A549 (cell line): ENCODE results near the gene MZF1. TPM values are rescaled to one million over a fixed set of nuclear protein-coding genes. Genes with fewer than 3 reads are reported as not detected.
"Not testable (repeated sequence)": the region's sequence is repeated elsewhere in the genome, so short reads cannot be mapped to it uniquely, and the experiment has no call there.

Experiments
- ATAC-seq, 2 experiments: fragments of 200-7000 bp in 1 of 2; fragments of >200 bp in 1 of 2; cut with Nextera tagmentation in 1 of 2; cut with Tn5 transposase in 1 of 2; 3 replicates each; pipeline versions ENCODE4 v1.8.0 to v1.9.1; 2018 to 2020; ENCODE audit warnings: mild to moderate bottlenecking in 1 of 2, moderate library complexity in 1 of 2
- CTCF ChIA-PET: fragments of 300-600 bp; sonication (Branson Sonifier 250); formaldehyde crosslinking; extraction: SDS; loops from one replicate; lab custom pipeline; 2021; ENCODE audit warnings: antibody characterized with exemption, inconsistent platforms; lab: Yijun Ruan, JAX
- POLR2A ChIA-PET: fragments of 350-600 bp; formaldehyde crosslinking; extraction: SDS; loops from one replicate; lab custom pipeline; 2021; ENCODE audit warnings: antibody characterized with exemption, inconsistent platforms; lab: Yijun Ruan, JAX
- DNase-seq, 2 experiments: peaks; one replicate each; pipeline versions ENCODE4 v3.0.0 to v3.0.0-alpha.2; 2011 to 2016; ENCODE audit warnings: low read depth in 1 of 2, low spot score in 1 of 2
- FAIRE-seq: peaks from 2 replicates; lab custom pipeline; 2011; peaks lifted over from hg19 to GRCh38; lab: Jason Lieb, UNC
- H3K27ac ChIP-seq, 2 experiments: fragments of >200 bp; sonication (Bioruptor Twin); formaldehyde crosslinking; 3 replicates each; pipeline ENCODE4 v1.5.1; 2016 to 2017
- H3K4me1 ChIP-seq: fragments of >200 bp; sonication (Bioruptor Twin); formaldehyde crosslinking; 3 replicates; pipeline ENCODE4 v1.6.1; 2016
- H3K4me2 ChIP-seq: fragments of >200 bp; sonication (Bioruptor Twin); formaldehyde crosslinking; 3 replicates; pipeline ENCODE4 v1.6.1; 2016
- H3K4me3 ChIP-seq: fragments of >200 bp; sonication (Bioruptor Twin); formaldehyde crosslinking; 3 replicates; pipeline ENCODE4 v1.5.1; 2016
- H3K9me3 ChIP-seq: fragments of >200 bp; sonication (Bioruptor Twin); formaldehyde crosslinking; 3 replicates; pipeline ENCODE4 v1.6.1; 2016
- BCL3 ChIP-seq: fragments of >200 bp; sonication (Bioruptor Twin); formaldehyde crosslinking; IDR thresholded peaks from 3 replicates; pipeline ENCODE4 v1.6.1; 2016
- CHD2 ChIP-seq: fragments of 150-350 bp; IDR thresholded peaks from 2 replicates; pipeline ENCODE4 v1.6.1; 2014; ENCODE audit warnings: low read length; ENCODE audit not compliant: partially characterized antibody
- E2F6 ChIP-seq: IDR thresholded peaks from 2 replicates; pipeline ENCODE4 v1.6.1; 2012; ENCODE audit warnings: low read depth, borderline replicate concordance
- HES2 ChIP-seq: fragments of >200 bp; sonication (Bioruptor Twin); formaldehyde crosslinking; IDR thresholded peaks from 2 replicates; pipeline ENCODE4 v1.6.1; 2016
- JUN ChIP-seq, 2 experiments: fragments of >200 bp; sonication (Bioruptor Twin); formaldehyde crosslinking; IDR thresholded peaks; 2 replicates in 1 of 2; 3 replicates in 1 of 2; pipeline ENCODE4 v1.6.1; 2016 to 2017
- KDM1A ChIP-seq: fragments of 200-600 bp; sonication (generic); IDR thresholded peaks from 2 replicates; pipeline ENCODE4 v1.6.1; 2016; ENCODE audit warnings: low read depth, mild to moderate bottlenecking
- MAX ChIP-seq: IDR thresholded peaks from 2 replicates; pipeline ENCODE4 v1.6.1; 2012
- MAZ ChIP-seq: fragments of 150-350 bp; IDR thresholded peaks from 2 replicates; pipeline ENCODE4 v1.6.1; 2014; ENCODE audit warnings: antibody characterized with exemption, low read depth, low read length, borderline replicate concordance
- MYC ChIP-seq: IDR thresholded peaks from 2 replicates; pipeline ENCODE4 v1.6.1; 2012; ENCODE audit warnings: mild to moderate bottlenecking, inconsistent platforms, low read length, improper control_type of control experiment, borderline replicate concordance
- NPAS2 ChIP-seq: fragments of 250-450 bp; sonication (Bioruptor Pico); IDR thresholded peaks from 2 replicates; pipeline ENCODE4 v1.8.0; 2022; ENCODE audit warnings: mild to moderate bottlenecking, moderate library complexity, borderline replicate concordance
- NR3C1 ChIP-seq: fragments of >200 bp; sonication (Bioruptor Twin); formaldehyde crosslinking; IDR thresholded peaks from 3 replicates; pipeline ENCODE4 v1.6.1; 2017
- PBX3 ChIP-seq: IDR thresholded peaks from 2 replicates; pipeline ENCODE4 v1.6.1; 2012
- PHF8 ChIP-seq: fragments of 200-600 bp; sonication (generic); IDR thresholded peaks from 2 replicates; pipeline ENCODE4 v1.6.1; 2016; ENCODE audit warnings: low read depth, mild to moderate bottlenecking, antibody characterized with exemption, moderate library complexity, borderline replicate concordance
- POLR2A ChIP-seq: IDR thresholded peaks from 2 replicates; pipeline ENCODE4 v1.6.1; 2012; ENCODE audit warnings: mild to moderate bottlenecking, low read length
- RCOR1 ChIP-seq: fragments of 150-350 bp; IDR thresholded peaks from 2 replicates; pipeline ENCODE4 v1.6.1; 2014; ENCODE audit warnings: antibody characterized with exemption, low read length, low read depth
- TFCP2L1 ChIP-seq: fragments of 250-450 bp; sonication (Bioruptor Pico); IDR thresholded peaks from 2 replicates; pipeline ENCODE4 v1.5.0; 2021; ENCODE audit warnings: mild to moderate bottlenecking
- USF2 ChIP-seq: fragments of 450-650 bp; IDR thresholded peaks from 2 replicates; pipeline ENCODE4 v1.6.1; 2014; ENCODE audit warnings: antibody characterized with exemption
- WGBS: methylation state at CpG from one replicate; pipeline ENCODE4 v1.1.6; 2017; ENCODE audit errors: missing lambda C conversion rate; 5-methylcytosine and 5-hydroxymethylcytosine counted together
- polyA minus RNA-seq: library from RNA; depleted of rRNA, polyadenylated mRNA; stranded (reverse); fragments of >200 nt; gene quantifications from 2 replicates; pipeline ENCODE4 v1.2.3, GENCODE V29; 2011; rRNA and poly(A)+ RNA removed
- polyA plus RNA-seq, 4 experiments: library from polyadenylated mRNA; depleted of rRNA in 3 of 4; stranded (reverse); fragments of >200 nt; fragmentation: RNase III in 1 of 4; extraction: RNeasy Plus Mini Kit Qiagen cat#74134 plus additional on column Dnase treatment in 1 of 4; gene quantifications; 2 replicates in 3 of 4; 3 replicates in 1 of 4; pipeline ENCODE4 v1.2.3, GENCODE V29; 2011 to 2017

Gene MZF1
- polyA plus RNA-seq (2011; rRNA removed) (19.5 and 20.3 TPM in 2 replicates), polyA plus RNA-seq (2017; fragmentation: RNase III; extraction: RNeasy Plus Mini Kit Qiagen cat#74134 plus additional on column Dnase treatment) (19.1 to 21.7 TPM (median 20.3 TPM) in 3 replicates), polyA minus RNA-seq (18.7 and 18.9 TPM in 2 replicates)
- polyA plus RNA-seq (2012; cell fraction: cytosol; rRNA removed), result 26.2 and 35.9 TPM in 2 replicates
- polyA plus RNA-seq (2012; cell fraction: nucleus; rRNA removed), result 246 and 401 TPM in 2 replicates

- POLR2A ChIA-PET, result interaction anchor here (1.0 to 1.7 kb wide), 4 partner anchors 13 to 53 kb away, joined by 6 to 16 read pairs (median 8); partner anchors contain the start of genes CHMP2A, TRIM28 and ZBTB45
- H3K4me2 ChIP-seq, result peak within 1 kb of the TSS; percentile 92
- peak within 1 kb of the TSS; percentile 67 for H3K4me3 ChIP-seq
These were observed at the start of gene MZF1 for GRCh38 chr19:58572818-58573657. MZF1 (minus strand) TSS chr19:58573335; CDS start chr19:58571389, 1,946 bp downstream.

GRCh38 chr19:58607213-58607612 lies 34.1 kb upstream of the MZF1 start:
- H3K4me3 ChIP-seq, CTCF ChIA-PET: not testable (repeated sequence)
- WGBS, result 91% methylated on average over 23 of the region's 28 CpGs

More at GRCh38 chr19:58572818-58573657, at the start of gene MZF1:
- H3K27ac ChIP-seq, result peak within 1 kb of the TSS; percentile 91
- WGBS, result 1% methylated on average over 57 of the region's 75 CpGs
- DNase-seq, result peak; percentile 100
- peaks cover 15% of the 10 kb centered on the region for H3K4me1 ChIP-seq
- FAIRE-seq, result peak; percentile 93
- CTCF ChIA-PET, result interaction anchor here (0.6 to 3.3 kb wide), 3 partner anchors 53 to 839 kb away, joined by 3 to 16 read pairs (median 3); partner anchors contain the start of gene ZBTB45
- peak; percentile 64 to 81 for ATAC-seq
- TF ChIP-seq HES2 (no peak), NPAS2 (no peak), POLR2A (peak; percentile 57), NR3C1 (no peak), JUN (IDR thresholded peaks at IDR 0.05) (peak; percentile 40 to 90), PBX3 (peak; percentile 96), MYC (0 out of 2 replicates have a peak, but pooled peaks have one; percentile 22), E2F6 (0 out of 2 replicates have a peak, but pooled peaks have one; percentile 24), KDM1A (no peak), USF2 (peak; percentile 39; the same call in 1 of the 2 replicates), PHF8 (0 out of 2 replicates have a peak, but pooled peaks have one; percentile 15), CHD2 (peak; percentile 65), RCOR1 (no peak), TFCP2L1 (CRISPR knock-in tag) (peak; percentile 46), MAZ (peak; percentile 61; the same call in 1 of the 2 replicates), BCL3 (peak; percentile 46; the same call in 1 of the 3 replicates), MAX (peak; percentile 57; the same call in 1 of the 2 replicates)
- no peaks in the 10 kb centered on the region for H3K9me3 ChIP-seq

GRCh38 chr19:58606251-58606896 lies 33.2 kb upstream of the MZF1 start:
- H3K9me3 ChIP-seq, FAIRE-seq, ATAC-seq, H3K4me3 ChIP-seq, CTCF ChIA-PET, H3K4me2 ChIP-seq, POLR2A ChIA-PET, H3K4me1 ChIP-seq, H3K27ac ChIP-seq: not testable (repeated sequence)
- WGBS, result 65% methylated on average over 58 of the region's 62 CpGs
- peak in 1 of 2 experiments; percentile 56 for DNase-seq

More at GRCh38 chr19:58607213-58607612, 34.1 kb upstream of the MZF1 start:
- H3K9me3 ChIP-seq, H3K27ac ChIP-seq, FAIRE-seq, ATAC-seq, POLR2A ChIA-PET, H3K4me1 ChIP-seq, H3K4me2 ChIP-seq: not testable (repeated sequence)
- peak in 1 of 2 experiments; percentile 23 for DNase-seq
